NCI-H524 (cell line): Measurements from ENCODE around the gene VAV2.

Source experiments
- DNase-seq, 2 experiments: peaks; one replicate each; lab custom pipeline; 2025; lab: John Stamatoyannopoulos, UW

VAV2 gene

DNA sequence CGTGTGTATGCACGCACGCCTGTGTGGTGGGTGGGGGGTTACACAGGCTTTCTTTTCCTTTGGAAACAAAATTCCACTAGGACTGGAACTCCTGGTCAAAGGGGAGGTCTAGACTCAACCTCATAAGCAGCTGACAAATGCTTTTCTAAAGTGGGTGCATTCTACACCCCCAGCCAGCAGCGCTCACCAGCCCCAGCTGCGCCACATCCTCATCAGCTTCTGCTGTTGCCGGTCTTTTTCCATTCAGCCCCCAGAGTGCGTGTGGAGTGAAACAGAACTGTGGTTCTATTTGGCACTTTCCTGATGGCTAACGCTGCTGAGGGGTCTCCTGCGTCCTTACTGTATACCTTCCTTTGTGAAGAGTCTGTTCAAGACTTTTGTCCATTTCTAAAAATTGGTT is 176.3 kb downstream of the VAV2 start:
- DNase-seq = no peak

DNA sequence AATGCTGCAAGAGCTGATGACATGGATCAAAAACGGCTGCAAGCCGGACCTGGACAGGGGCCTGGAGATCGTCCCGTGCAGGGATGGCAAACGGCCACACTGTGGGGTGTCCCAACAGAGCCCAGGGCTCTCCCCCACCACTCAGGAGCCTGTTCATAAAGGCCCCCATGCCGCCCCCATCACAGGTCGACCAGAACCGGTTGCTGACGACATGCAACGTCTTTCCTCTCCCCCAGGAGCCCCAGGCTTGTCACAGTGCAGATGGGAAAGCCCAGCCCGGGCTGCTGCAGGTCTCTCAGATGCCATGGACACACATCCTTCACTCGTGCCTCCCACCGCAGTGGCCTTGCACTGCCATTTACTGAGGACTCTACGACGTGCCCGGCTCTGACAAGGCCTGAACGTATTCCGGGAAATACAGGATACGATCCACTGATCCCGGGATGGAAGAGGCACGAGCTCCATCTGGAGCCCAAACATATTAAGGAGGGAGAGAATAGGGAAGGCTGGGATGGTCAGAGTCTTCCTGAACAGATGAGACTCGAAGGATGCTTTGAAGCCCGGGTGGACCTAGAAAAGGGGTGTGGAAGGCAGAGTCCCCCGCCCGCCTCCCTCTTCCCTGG is 177.4 kb downstream of the VAV2 start:
- DNase-seq = no peak

DNA sequence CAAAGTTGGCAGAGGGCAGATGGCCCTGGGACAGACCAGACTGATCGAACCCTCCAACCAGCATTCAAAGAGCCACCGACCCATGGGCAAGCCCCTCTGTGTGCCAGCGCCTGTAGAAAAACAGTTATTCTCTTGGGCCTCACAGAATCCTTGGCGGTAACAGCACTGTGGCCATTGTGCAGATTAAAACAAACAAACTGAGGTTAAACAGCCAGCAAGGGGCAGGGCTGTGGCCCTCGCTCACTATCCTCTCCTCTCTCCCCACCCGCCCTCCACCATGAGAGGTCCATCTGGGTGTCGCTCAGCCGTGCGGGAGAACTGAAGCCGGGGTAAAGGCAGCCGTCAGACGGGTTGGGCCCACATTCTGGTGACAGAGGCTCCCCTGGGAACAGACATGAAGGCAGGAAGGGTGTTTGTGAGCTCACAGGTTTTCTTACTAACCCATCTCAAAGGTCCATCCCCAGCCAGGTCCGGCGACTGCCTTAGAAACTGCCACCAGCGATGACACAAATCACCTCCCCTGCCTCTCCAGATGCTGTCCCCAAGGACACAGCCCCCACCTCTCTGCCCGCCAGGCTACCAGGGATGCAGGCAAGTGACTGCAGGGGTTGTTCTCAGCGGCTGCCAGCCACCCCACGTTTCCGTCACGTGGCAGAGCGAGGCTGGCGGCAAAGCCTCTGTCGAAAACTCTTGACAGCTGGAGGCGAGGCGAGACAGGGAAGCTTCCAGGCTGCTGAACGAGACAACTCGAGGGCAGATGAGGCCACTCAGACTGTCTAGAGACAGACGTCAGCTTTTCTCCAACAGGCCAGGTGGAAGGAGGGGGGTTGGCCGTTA is 178.2 kb downstream of the VAV2 start:
- DNase-seq = peak; percentile 55 to 84

DNA sequence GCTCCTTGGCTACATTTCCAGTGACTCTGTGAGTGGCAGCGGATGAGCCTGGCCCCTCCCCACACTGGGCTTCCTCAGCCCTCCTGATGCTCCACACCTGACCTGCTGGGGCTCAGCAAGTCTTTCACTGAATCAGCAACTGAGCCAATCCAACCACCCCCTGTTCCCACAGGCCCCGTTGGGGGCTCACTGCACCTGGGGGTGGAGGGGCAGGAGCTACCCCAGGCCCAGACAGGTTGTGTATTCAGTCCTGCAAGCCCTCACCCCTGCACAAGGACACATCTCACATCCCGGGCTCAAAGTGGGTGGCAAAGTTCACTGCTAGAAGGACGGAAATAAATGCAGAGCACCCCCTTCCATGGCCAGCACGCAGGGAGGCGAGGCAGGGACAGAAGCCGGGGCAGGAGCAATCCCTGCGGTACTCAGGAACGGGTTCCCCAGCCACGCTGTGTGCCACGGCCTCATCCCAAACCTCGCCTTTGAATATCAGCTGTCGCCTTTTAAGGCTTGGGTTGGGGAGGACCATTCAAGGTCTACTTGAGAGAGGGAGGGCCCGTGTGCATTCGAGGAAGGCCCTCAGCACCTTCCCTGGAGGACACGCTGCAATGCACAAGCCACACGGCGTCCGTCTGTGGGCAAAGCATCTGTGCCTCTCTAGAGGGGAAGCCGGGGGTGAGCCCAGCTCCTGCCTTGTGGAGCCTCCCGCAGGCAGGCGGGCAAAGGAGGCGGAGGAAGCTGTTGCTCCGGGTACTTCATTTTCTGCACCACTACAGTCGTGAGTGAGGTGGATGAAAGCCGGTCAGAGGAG is 179.0 kb downstream of the VAV2 start:
- DNase-seq = no peak

DNA sequence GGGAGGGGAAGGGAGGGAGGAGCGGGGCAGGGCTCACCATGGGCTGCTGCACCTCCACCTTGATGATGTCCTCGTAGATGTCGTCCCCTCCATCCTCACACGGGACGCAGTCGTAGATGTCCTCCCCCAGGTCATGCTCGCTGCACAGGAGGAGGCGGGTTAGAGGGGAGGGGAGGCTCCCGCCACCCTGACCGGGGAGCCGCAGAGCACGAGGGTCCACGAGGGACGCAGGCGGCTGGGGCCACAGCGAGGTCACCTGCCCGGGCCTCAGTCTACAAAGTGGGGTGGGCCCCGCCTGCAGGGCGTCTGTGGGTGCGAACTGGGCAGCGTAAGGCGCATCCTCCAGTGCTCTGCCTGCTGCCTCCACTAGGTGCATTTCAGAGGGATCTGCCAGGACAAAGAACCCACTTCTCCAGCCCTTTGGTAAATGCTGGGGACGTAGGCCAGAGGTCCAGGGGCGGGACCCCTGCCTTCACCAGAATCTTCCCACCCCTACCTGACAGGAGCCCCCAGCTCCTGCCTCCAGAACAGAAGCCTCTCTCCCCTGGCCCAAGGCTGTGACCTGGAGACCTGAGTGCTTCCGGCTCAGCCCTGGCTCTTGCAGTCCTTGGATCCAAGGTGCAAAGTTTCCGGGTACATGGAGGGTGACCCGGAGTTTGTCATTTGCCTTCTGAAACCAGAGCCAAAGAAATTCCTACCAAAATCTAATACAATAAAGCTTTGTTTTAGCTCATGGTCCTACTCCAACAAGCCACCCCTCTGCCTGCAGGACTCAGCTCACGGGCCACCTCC is 179.9 kb downstream of the VAV2 start:
- DNase-seq = no peak

DNA sequence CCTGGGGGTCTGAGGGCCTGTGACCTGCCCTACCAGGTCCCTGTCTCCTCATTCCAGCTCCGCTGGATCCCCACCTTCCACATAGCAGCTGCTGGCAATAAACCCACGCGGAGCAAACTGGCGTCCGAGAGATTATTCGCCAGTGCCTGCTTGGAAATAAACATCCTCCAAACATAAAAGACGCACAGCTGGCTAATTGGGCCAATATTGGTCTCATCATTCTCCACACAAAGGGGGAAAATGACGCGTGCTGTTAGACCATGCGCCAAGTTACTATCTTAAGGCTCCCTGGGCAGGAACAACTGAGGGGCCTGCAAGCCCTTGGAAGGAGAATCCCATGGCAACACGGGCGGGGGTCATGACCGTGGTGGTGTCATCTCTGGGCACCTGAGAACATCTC is 180.7 kb downstream of the VAV2 start:
- no peak for DNase-seq

DNA sequence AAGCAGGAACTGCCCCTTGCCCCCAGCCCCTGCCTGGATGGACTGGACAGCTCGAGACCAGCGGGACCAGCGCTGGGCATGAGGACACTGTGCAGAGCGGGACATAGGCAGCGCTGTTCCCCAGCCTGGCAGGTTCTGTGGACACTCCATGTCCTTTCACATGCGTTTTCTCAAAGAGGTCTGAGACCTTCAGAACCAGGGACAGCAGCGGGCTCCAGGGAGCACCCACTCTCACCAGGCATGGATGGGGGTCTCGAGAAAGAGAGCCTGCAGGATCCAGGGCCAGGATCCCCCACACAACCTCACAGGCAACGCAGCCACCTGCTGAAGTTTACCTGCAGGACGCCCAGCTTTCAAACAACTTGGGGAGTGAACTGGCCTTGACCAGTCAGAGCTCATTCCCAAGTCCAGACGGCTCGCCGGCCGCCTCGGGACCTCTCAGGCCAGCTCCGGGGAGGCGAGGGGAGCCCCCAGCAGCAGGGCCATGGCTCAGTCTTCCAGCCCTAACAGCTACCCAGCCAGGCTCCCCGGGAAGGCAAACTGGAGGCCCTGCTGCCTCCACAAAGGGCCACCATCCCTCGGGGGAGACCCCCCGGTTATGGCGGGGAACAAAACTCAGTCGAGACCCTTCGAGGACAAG is 181.4 kb downstream of the VAV2 start:
- DNase-seq = no peak

DNA sequence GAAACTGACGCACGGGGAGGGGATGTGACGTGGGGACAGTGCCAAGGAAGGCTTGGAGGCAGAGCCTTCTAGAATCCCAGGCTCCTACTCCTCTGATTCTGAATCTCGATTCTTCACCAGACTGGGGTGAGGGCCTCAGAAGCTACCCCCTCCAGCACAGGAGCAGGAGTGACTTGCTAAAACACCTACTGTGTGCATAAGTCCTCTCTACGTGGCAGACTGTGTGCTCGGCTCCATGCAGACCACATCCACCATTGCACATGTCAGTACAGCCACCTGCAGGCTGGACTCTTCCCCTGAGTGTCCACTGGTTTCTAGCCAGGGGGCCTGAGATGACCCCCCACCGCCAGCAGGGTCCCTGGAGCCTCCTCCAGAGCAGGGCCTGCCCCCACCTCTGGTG is 182.8 kb downstream of the VAV2 start:
- no peak for DNase-seq

DNA sequence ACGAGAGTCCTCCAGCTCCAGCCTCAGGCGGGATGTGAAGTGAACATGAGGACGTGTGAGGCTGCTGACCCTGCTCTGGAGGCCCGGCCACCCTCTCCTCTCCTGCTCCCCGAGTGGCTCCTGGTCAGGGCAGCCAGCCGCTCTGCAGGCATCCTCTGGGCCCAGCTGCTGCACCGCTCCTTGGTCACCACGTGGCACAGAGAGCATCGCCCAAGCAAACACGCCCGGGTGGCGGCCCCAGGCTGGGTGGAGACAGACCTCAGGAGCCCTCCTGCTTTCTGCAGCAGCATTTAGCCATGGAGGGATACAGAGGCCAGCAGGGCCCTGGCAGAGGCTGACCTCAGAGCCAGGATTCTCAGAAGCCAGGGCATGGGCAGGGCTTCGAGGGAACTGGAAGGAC is 184.3 kb downstream of the VAV2 start:
- DNase-seq = no peak

DNA sequence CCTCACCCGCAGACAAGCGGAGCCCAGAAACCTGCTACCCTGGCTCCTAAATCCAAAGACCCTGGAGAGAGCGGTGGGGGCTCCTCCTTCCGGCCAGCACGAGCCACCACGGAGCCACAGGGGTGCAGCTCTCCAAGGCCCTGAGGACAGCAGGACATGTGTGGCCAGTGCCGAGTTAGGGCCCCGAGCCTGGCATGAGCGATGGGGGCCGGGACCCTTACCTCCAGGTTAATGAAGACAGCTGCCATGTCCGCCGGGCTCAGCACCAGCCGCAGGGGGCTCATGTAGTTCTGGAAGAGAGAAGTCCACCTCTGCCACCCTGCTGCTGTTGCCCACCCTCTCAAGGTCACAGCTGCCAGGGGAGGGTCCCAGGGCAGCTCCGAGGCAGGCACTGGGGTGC is 185.1 kb downstream of the VAV2 start:
- no peak for DNase-seq

DNA sequence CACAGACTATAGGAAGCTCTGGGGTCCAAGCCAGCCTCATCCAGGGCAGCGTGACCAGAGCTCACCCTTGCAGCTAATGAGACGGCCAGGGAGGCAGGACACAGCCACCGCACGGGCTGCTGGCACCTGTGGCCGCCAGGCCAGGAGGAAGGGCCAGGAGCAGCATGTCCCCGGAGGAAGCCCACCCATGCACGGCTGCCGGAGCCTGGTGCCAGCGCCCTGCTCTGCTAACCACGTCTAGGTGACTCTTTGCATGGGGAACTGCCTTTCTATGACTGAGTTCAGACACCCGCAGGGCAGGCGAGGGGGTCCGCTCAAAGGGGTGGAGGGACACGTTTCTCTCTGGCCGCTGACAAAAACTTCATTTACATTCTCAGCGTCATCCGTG is 185.5 kb downstream of the VAV2 start:
- DNase-seq = no peak

DNA sequence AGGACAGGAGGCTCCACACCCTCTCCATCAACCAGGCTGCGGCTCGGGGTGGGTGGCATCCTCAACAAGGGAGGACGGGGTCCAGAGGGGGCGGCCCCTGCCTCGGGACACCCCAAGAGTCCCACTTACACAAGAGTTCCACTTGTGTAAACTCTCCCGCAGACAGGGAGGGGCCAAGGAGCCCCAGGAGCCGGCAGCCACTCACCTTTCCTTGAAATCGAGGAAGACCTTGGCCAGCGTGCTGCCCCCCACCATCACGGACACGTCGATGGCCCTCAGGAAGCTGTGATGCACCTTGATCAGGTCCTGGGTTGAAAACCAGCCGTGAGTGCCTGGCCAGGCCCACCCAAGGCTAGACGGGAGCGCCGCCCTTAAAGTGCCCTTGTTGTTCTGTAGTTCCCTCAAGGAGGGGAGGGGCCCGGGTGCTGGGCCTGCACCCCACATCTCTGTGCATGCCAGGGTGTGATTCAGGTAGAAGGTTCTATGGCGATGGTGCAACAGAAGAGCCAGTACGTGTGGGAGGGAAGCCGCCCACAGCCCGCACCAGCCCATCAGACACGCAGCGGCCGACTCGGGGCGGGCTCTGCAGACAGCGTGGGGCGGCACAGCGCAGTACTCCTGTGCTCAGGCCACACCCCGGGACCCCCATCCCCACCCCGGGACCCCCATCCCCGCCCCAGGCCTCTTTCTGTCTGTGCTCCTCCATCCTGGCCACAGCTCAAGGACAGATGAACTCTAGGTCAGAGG is 186.1 kb downstream of the VAV2 start:
- no peak for DNase-seq

DNA sequence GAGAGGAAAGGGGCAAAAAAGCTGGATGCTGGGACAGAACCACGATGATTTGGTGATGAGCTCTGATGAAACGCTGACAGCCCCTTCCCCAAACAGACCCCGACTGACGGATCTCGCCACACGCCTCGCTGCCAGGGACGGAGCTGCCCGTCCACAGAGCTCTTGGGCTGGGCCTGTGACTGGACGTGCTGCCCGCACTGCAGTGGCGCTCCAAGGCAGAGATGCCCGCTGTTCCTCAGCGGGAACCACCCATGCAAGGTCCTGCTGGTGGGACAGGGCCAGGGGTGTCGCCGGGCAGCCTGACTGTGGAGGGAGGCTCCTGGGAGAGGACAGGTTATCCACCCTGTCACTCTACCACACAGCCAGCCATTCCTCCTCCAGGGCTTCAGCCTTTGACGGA is 187.9 kb downstream of the VAV2 start:
- DNase-seq = no peak

DNA sequence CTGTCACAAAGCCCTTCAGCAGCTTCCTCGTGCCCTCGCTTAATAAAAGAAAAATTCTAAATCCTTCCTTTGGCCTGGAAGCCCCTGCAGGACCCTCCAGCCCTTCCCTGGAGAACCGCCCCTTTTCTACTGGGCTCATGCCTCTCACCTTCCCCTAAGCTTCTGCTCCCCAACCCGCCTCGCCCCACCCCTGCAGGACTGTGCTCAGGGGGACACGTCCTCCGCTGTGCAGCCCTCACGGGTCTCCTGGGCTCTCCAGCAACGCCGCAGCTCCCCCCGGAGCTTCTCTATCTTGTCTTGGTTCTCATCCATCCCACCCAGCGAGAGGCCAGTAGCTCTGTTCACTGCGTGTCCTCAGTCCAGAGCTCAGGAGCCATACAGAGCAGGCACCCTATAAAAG is 188.4 kb downstream of the VAV2 start:
- no peak for DNase-seq

DNA sequence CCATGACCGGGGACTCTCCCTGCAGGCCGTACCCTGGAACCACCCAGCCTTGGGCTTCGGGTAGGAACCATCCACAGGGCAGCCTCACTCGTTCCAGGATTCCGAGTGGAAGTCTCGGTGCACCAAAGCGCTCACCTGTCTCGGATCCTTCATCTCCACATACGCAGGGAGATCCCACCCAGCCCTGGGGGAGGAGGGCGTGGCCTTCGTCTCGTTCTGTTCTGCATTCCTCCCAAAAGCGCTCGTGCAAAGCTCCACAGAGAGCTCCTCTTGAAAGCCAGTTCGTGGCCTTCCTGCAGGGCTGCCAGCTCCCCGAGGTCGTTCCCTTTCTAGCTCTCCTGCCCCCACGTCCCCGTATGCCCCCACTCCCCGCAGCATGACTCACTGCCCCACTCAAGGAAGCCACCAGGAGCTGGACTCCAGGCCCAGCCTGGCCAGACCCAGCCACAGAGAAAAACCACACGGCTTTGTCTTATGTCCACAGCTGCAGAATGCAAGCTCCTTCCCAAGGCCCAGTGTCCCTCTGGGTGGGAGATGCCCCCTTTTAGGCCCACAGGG is 189.0 kb downstream of the VAV2 start:
- DNase-seq = no peak

DNA sequence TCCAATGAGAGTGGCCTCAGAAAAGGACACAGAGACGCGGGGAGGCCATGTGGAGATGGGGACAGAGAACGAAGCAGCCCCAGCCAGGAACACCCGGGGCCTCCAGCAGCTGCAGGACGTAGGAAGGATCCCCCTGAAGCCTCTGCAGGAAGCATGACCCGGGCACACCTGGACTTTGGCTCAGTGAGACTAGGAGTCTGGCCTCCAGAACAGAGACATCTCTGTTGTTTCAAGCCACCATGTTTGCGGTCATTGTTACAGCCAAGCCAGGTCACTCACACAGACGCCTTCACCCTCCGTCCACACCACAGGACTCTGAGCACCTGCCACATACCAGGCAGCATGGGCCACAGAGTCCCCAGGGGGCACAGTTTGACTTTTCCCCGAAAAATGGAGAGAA is 190.4 kb downstream of the VAV2 start:
- no peak for DNase-seq

DNA sequence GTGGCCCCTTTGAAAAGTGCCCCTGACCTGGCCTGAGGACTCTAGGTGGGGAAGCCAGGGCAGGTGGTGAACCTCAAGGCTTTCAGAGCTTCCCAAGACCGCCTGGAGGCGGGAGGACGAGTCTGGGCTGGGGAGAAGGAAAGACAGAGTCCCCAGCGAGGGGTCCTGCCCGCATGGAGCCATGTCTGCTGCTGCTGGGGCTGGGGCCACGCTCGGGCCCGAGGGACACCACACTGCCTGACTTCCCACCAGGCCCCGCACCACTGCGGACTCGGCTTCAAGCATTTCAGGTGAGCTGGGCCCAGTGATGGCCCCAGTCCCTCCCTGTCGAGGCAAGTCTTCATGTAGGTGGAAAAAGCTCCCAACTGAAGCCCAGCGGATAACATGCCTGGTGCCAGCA is 191.9 kb downstream of the VAV2 start:
- DNase-seq = no peak

DNA sequence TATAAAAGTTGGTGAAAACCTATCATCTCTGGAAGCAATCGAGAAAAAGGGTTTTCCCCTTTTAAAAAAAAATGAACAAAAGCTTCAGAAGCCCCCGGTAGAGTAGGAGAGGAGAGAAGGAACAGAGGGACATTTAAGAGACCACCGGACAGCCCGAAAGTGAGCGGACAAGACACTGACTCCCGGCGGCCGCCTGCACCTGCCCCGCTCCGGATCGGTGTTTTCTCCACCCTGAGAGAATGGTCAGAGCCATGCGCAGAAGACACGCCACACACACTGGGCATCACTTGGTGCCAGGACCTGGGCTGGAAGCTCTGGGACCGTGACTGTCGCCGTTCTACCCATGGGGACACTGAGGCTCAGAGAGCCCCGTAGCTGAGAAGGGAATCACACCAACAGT is 192.4 kb downstream of the VAV2 start:
- no peak for DNase-seq

DNA sequence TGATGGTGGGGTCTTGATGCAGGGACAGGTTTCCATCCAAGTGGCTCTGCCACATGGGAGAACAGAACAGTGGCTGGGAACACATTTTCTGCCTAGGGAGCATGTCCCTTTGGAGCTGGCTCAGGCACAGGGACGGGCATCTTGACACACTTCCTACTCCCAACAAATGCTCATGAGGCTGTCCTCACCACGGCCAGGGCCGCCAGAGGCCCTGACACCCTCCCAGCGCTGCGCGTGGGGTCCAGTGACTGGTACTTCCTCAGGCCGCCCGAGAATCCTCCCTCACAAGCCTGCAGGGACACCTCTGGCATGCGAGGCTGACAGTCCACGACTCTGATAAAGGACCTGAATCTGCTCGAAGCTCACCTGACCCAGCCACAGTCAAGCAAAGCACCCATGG is 193.0 kb downstream of the VAV2 start:
- DNase-seq = no peak

DNA sequence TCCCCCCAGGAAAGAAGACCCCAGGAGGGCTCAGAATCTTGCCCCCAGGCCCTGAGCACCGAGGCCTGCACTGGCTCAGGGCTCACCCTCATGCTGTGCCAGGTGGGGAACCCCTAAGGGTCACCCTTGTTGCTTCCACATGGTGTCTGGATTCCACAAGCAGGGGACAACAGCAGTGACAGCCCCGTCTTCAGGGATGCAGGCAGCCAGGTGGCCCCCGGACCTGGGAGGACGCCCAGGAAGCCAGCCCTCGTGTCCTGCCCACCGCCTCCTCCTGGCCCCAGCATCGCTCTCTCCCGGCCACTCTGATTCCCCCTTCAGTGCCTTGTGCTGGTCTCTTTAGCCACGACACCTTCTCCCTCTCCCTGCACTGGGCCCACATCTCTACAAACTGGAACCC is 194.0 kb downstream of the VAV2 start:
- no peak for DNase-seq
